Natural killer cell treated with Interleukin-12 subunit alpha and Interleukin-12 subunit beta and Interleukin-15 and Interleukin-18, amount 100 ng/mL, for 72 hours (primary cell): ENCODE measurements around the gene HABP2. TPM values are rescaled to one million over a fixed set of nuclear protein-coding genes. Genes with fewer than 3 reads are reported as not detected.

ENCODE experiments used
- ATAC-seq, 2 donors: fragments of 150-1000 bp; cut with Tn5 transposase in 1 of 2; sonication (Bioruptor Pico), chemical (Tn5 transposase) in 1 of 2; 2 replicates each; pipeline ENCODE4 v1.10.0; 2021
- DNase-seq: peaks from one replicate; pipeline ENCODE4 v3.0.0; 2022; ENCODE audit warnings: low spot score
- H3K27ac Mint-ChIP-seq, 2 donors: 1 replicate in 1 of 2; 2 replicates in 1 of 2; pipeline ENCODE4 v1.8.0; 2022; ENCODE audit warnings: mixed read lengths in 2 of 2, mild to moderate bottlenecking in 1 of 2, moderate library complexity in 1 of 2
- H3K27me3 Mint-ChIP-seq, 2 donors: 1 replicate in 1 of 2; 2 replicates in 1 of 2; pipeline ENCODE4 v1.8.0; 2022; ENCODE audit warnings: mixed read lengths in 2 of 2
- H3K36me3 Mint-ChIP-seq: one replicate; pipeline ENCODE4 v1.8.0; 2022; ENCODE audit warnings: mixed read lengths
- H3K4me1 Mint-ChIP-seq, 2 donors: 1 replicate in 1 of 2; 2 replicates in 1 of 2; pipeline ENCODE4 v1.8.0; 2022; ENCODE audit warnings: low read depth in 2 of 2, mixed read lengths in 2 of 2, mild to moderate bottlenecking in 1 of 2
- H3K4me3 Mint-ChIP-seq: one replicate; pipeline ENCODE4 v1.8.0; 2022; ENCODE audit warnings: mixed read lengths
- H3K9me3 Mint-ChIP-seq: 2 replicates; pipeline ENCODE4 v1.8.0; 2022; ENCODE audit warnings: mixed read lengths
- total RNA-seq, 2 donors: library from RNA; stranded (reverse); gene quantifications; one replicate each; pipeline ENCODE4 v1.2.3, GENCODE V29; 2022

HABP2 gene
- total RNA-seq, 2 donors from 2014 or later, result not detected

DNA sequence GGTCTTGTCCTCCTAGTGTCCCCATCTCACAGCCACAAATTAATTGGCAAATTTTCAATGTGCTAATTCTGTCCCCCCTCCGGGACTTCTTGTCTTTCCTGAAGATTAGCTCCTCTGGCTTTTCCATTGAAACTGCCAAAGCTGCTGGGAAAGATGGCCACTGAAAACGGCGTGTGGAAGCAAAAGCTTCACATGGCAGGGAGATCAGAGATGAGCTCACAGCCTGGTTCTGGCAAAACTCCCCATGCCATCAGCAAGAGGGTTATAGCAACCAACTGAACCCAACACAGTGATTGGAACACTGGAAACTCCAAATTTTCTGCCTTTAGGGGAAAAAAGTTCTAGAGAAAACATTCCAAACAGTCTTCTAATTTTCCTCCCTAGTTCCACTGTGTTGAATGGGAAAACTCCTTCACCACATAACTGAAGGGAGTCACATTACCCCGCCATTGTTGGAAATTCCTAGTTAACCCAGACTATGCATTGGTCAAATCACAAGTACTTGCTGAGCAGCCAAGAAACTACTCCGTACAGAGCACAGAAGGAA lies 74.0 kb downstream of the HABP2 start:
- ATAC-seq (no peak), DNase-seq (no peak)
- H3K27ac Mint-ChIP-seq, result no peak overlapping the region
- no peak overlapping the region for H3K4me3 Mint-ChIP-seq
- H3K9me3 Mint-ChIP-seq, result no peaks in the 10 kb centered on the region
- no peaks in the 10 kb centered on the region for H3K36me3 Mint-ChIP-seq
- H3K4me1 Mint-ChIP-seq, result no peaks in the 10 kb centered on the region
- H3K27me3 Mint-ChIP-seq, result peaks cover 16 to 20% of the 10 kb centered on the region in 2 donors

DNA sequence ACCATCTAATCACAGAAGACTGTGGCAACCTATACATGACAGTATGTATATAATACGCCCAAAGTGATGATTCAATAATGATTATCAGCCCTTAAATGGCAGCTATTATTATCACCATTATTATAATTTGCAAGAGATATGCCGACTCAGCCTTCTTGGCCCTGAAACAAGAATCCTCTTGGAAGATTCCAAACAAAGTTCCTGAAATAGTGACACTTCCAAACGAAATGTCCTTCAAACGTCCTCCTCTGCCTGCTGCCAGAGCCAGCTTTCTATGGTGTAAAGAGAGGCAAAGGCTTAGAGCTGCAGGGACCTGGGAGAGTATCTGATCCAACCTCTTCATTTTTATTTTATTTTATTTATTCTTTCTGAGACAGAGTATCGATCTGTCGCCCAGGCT lies 75.0 kb downstream of the HABP2 start:
- Mint-ChIP-seq H3K4me1 (no peaks in the 10 kb centered on the region), H3K27me3 (peaks cover 18 to 21% of the 10 kb centered on the region in 2 donors), H3K27ac (no peak overlapping the region), H3K4me3 (no peak overlapping the region), H3K36me3 (no peaks in the 10 kb centered on the region), H3K9me3 (no peaks in the 10 kb centered on the region)
- ATAC-seq (no peak), DNase-seq (no peak)

DNA sequence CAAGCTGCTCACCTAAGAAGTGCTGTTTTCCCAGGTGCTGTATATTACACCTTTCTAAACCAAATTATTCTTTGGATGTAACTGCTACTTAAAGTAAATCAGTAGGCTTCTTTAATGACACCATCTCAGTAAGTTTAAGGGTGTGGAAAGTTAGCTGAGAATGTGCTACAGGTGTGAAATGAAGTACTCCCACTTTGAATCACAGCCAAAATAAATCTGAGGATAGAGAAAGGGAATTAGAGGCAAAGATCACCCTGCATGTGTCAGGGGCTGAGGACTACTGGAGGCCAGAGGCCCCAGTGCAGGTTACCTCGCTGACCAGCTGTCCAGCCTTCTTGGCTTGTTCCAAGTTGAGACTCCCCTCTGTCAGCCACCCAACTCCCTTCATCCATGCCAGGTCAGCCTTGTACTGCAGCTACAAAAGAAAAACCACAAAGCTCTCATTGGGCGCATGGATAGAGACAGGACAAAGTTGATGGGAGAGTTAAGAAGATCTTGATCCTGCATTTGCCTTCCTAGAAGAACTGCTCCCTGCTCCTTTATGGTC lies 75.8 kb downstream of the HABP2 start:
- H3K27ac Mint-ChIP-seq, result no peak overlapping the region
- no peaks in the 10 kb centered on the region for H3K9me3 Mint-ChIP-seq
- DNase-seq (no peak), ATAC-seq (no peak)
- peaks cover 20 to 24% of the 10 kb centered on the region in 2 donors for H3K27me3 Mint-ChIP-seq
- H3K36me3 Mint-ChIP-seq, result no peaks in the 10 kb centered on the region
- no peaks in the 10 kb centered on the region for H3K4me1 Mint-ChIP-seq
- H3K4me3 Mint-ChIP-seq, result no peak overlapping the region

DNA sequence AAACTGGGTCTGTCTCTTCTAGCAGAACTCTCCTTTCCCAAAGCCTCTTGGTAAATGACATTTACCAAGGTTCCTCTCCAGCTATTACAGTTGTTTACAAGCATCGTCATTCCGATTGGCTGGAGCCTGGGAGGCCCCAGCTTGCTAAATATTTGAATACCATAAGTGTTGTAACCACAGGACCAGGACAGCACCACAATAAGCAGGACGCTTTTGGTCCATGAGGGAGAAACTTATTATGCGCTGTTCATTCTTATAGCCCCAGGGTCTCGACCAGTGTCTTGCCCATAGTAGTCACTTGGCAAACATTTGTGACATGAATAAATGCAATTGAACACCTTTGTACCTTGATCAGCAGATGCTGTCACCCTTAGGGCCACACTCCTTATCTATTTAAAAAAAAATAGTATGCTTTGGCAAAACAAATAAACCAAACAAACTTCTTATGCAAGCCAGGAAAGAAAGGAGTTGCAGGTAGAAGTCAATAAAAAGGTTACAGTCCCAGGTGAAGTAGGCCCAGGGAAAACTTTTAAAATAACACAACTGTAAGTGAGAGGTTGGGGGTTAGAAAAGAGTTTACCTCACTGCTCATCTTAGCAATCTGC lies 78.2 kb downstream of the HABP2 start:
- Mint-ChIP-seq H3K4me3 (no peak overlapping the region), H3K27ac (no peak overlapping the region), H3K27me3 (peaks cover 11 to 21% of the 10 kb centered on the region in 2 donors), H3K9me3 (no peaks in the 10 kb centered on the region), H3K4me1 (no peaks in the 10 kb centered on the region), H3K36me3 (no peaks in the 10 kb centered on the region)
- no peak for DNase-seq
- ATAC-seq, result no peak

DNA sequence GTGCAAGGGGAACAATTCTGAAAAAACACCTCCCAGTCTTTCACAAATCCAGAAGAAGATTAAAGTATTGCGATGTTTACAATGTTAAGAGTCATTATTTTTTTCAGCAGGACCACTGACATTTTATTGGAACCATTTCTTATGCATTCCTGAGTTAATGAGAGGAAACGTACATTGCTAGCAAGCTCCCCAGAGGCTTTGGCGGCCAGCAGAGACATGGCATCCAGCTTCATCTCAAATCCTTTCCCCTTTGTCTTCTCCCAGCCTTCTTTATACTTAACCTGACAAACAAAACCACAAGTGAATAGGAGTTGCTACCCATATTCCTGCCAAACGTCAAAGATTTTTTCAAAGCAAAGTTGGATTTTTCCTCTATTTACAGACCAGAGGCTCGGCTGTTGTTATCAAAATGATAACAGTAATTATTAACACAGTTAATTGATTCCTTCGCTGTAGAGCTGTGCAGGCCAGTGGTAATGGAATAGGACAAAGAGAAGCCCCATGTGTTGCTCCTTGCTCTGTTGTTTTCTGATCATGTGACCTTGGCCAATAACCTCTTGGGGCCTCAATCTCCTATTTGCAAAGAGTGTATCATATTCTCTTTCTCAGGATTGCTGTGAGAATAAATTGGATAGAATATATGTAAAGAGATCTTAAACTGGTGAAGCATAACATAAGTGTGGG lies 79.0 kb downstream of the HABP2 start:
- no peaks in the 10 kb centered on the region for H3K36me3 Mint-ChIP-seq
- no peak for DNase-seq
- no peaks in the 10 kb centered on the region for H3K9me3 Mint-ChIP-seq
- no peak overlapping the region for H3K27ac Mint-ChIP-seq
- no peak for ATAC-seq
- no peak overlapping the region for H3K4me3 Mint-ChIP-seq
- H3K27me3 Mint-ChIP-seq, result peaks cover 11 to 26% of the 10 kb centered on the region in 2 donors
- no peaks in the 10 kb centered on the region for H3K4me1 Mint-ChIP-seq

Other genes starting within 250 kb of the HABP2 start
- gene NRAP, start 111.0 kb downstream of the HABP2 start, total RNA-seq, result not detected
- gene CASP7, start 126.9 kb downstream of the HABP2 start, total RNA-seq, result 10 to 100 TPM; 31.2 to 45.8 TPM
- under 1 TPM; 0.12 to 0.81 TPM for gene PLEKHS1, start 198.6 kb downstream of the HABP2 start, total RNA-seq